ENCODE results near the gene MAP3K5. TPM values are rescaled to one million over a fixed set of nuclear protein-coding genes. Genes with fewer than 3 reads are reported as not detected.

The MAP3K5 gene
- total RNA-seq, 1 donor from 2014 or later, result 4.7 TPM

- no peak overlapping the region for H3K27ac Mint-ChIP-seq
- no peak for DNase-seq (ENCODE audit: extremely low spot score, unreplicated experiment)
- TF ChIP-seq, protein P1, sequence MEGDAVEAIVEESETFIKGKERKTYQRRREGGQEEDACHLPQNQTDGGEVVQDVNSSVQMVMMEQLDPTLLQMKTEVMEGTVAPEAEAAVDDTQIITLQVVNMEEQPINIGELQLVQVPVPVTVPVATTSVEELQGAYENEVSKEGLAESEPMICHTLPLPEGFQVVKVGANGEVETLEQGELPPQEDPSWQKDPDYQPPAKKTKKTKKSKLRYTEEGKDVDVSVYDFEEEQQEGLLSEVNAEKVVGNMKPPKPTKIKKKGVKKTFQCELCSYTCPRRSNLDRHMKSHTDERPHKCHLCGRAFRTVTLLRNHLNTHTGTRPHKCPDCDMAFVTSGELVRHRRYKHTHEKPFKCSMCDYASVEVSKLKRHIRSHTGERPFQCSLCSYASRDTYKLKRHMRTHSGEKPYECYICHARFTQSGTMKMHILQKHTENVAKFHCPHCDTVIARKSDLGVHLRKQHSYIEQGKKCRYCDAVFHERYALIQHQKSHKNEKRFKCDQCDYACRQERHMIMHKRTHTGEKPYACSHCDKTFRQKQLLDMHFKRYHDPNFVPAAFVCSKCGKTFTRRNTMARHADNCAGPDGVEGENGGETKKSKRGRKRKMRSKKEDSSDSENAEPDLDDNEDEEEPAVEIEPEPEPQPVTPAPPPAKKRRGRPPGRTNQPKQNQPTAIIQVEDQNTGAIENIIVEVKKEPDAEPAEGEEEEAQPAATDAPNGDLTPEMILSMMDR (conservative IDR thresholded peaks at IDR 0.05), result no peak
- peaks cover 2% of the 10 kb centered on the region for H3K36me3 Mint-ChIP-seq
- H3K4me3 Mint-ChIP-seq, result no peak overlapping the region
- no peaks in the 10 kb centered on the region for H3K27me3 Mint-ChIP-seq
- no peaks in the 10 kb centered on the region for H3K9me3 Mint-ChIP-seq
- H3K4me1 Mint-ChIP-seq (ENCODE audit: unreplicated experiment), result no peaks in the 10 kb centered on the region
Measured at GRCh38 chr6:136662347-136663237, 129.7 kb downstream of the MAP3K5 start.

DNA sequence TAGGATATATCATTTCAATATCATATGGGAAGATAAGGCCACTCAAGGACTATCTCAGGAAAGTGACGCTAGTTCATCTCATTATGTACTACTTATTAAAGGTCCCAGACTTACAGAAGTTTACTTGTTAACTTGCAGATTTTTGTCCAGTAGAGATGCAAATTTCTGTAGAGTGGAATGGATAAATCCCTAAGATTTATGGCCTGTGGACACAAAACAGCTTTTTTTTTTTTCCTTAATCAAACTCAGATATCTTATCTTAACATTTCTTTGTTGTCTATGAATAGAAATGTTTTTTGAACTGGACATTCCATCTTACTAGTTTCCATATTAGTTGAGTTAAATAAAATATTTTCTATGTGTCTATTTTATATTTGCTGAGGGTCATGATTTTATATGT is 131.6 kb downstream of the MAP3K5 start:
- no peak for DNase-seq (ENCODE audit: extremely low spot score, unreplicated experiment)
- H3K27me3 Mint-ChIP-seq, result no peaks in the 10 kb centered on the region
- no peaks in the 10 kb centered on the region for H3K9me3 Mint-ChIP-seq
- TF ChIP-seq, protein P1 (conservative IDR thresholded peaks at IDR 0.05), result no peak
- no peaks in the 10 kb centered on the region for H3K4me1 Mint-ChIP-seq (ENCODE audit: unreplicated experiment)
- H3K4me3 Mint-ChIP-seq, result no peak overlapping the region
- peaks cover 4% of the 10 kb centered on the region for H3K36me3 Mint-ChIP-seq
- H3K27ac Mint-ChIP-seq, result no peak overlapping the region

- H3K27ac Mint-ChIP-seq, result no peak overlapping the region
- no peaks in the 10 kb centered on the region for H3K4me1 Mint-ChIP-seq (ENCODE audit: unreplicated experiment)
- no peak overlapping the region for H3K4me3 Mint-ChIP-seq
- H3K9me3 Mint-ChIP-seq, result no peaks in the 10 kb centered on the region
- DNase-seq (ENCODE audit: extremely low spot score, unreplicated experiment), result no peak
- TF ChIP-seq, protein P1 (conservative IDR thresholded peaks at IDR 0.05), result no peak
- no peaks in the 10 kb centered on the region for H3K27me3 Mint-ChIP-seq
- peaks cover 4% of the 10 kb centered on the region for H3K36me3 Mint-ChIP-seq
Measured at GRCh38 chr6:136659991-136660499, 132.2 kb downstream of the MAP3K5 start.

GRCh38 chr6:136658711-136659110 is 133.6 kb downstream of the MAP3K5 start:
- DNase-seq (ENCODE audit: extremely low spot score, unreplicated experiment), result no peak
- H3K4me1 Mint-ChIP-seq (ENCODE audit: unreplicated experiment), result no peaks in the 10 kb centered on the region
- H3K9me3 Mint-ChIP-seq, result no peaks in the 10 kb centered on the region
- H3K36me3 Mint-ChIP-seq, result peaks cover 4% of the 10 kb centered on the region
- H3K27me3 Mint-ChIP-seq, result no peaks in the 10 kb centered on the region
- TF ChIP-seq, protein P1 (conservative IDR thresholded peaks at IDR 0.05), result no peak
- H3K4me3 Mint-ChIP-seq, result no peak overlapping the region
- no peak overlapping the region for H3K27ac Mint-ChIP-seq

DNA sequence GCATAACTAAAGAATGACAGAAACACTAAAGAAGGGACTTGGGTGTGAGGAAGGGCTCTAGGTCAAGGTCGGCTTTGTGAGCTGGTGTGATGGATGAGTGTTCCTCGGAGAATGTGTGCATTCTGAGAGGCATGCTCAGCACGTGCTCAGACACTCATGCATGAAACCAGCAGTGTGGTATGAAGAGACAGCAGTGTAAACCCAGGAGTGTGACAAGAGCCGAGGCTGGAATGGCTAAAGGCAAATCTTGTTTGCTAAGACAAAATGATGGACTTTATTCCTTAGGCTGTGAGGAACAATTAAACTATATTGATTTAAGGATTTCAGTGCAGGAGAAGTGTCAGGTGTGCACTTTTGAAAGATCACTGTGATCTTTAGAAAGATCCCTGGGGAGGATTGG is 134.6 kb downstream of the MAP3K5 start:
- Mint-ChIP-seq H3K36me3 (peaks cover 4% of the 10 kb centered on the region), H3K27me3 (no peaks in the 10 kb centered on the region), H3K4me3 (no peak overlapping the region), H3K4me1 (ENCODE audit: unreplicated experiment) (no peaks in the 10 kb centered on the region), H3K27ac (no peak overlapping the region), H3K9me3 (no peaks in the 10 kb centered on the region)
- TF ChIP-seq, protein P1 (conservative IDR thresholded peaks at IDR 0.05), result no peak
- DNase-seq (ENCODE audit: extremely low spot score, unreplicated experiment), result no peak

All from type B pancreatic cell (in vitro differentiated cells).